ENCODE measurements around the gene MRPL46.
"Not testable (repeated sequence)": the region's sequence is repeated elsewhere in the genome, so short reads cannot be mapped to it uniquely, and the experiment has no call there.

MRPL46 gene

GRCh38 chr15:88477904-88478303, 10.7 kb upstream of the MRPL46 start:
- no peak for DNase-seq

- no peak for DNase-seq
These were observed 9.9 kb upstream of the MRPL46 start for GRCh38 chr15:88477126-88477525.

- peak; percentile 14 for DNase-seq
These were observed 9.5 kb upstream of the MRPL46 start for GRCh38 chr15:88476635-88477060.

- not testable (repeated sequence) for DNase-seq
These were observed 6.6 kb upstream of the MRPL46 start for GRCh38 chr15:88473661-88474293.

- no peak for DNase-seq
These were observed 5.0 kb upstream of the MRPL46 start for GRCh38 chr15:88472225-88472624.

- no peak for DNase-seq
These were observed 3.6 kb upstream of the MRPL46 start for GRCh38 chr15:88470625-88471372.

- DNase-seq, result no peak
These were observed 2.1 kb upstream of the MRPL46 start for GRCh38 chr15:88469321-88469720.

- not testable (repeated sequence) for DNase-seq
These were observed 1.5 kb upstream of the MRPL46 start for GRCh38 chr15:88468721-88469120.

GRCh38 chr15:88467935-88468528, 844 bp upstream of the MRPL46 start:
- DNase-seq, result no peak

- DNase-seq, result no peak
These were observed 1.5 kb downstream of the MRPL46 start for GRCh38 chr15:88465633-88466224.

GRCh38 chr15:88463870-88464532, 3.2 kb downstream of the MRPL46 start:
- no peak for DNase-seq

- no peak for DNase-seq
These were observed 10.5 kb downstream of the MRPL46 start for GRCh38 chr15:88456733-88457132.

GRCh38 chr15:88454867-88455810, 12.0 kb downstream of the MRPL46 start:
- DNase-seq, result peak; percentile 56

GRCh38 chr15:88454236-88454635, 13.0 kb downstream of the MRPL46 start:
- no peak for DNase-seq

- no peak for DNase-seq
These were observed 13.5 kb downstream of the MRPL46 start for GRCh38 chr15:88453651-88454050.

GRCh38 chr15:88450125-88450798, 16.9 kb downstream of the MRPL46 start:
- DNase-seq, result peak; percentile 42

GRCh38 chr15:88449581-88449980, 17.6 kb downstream of the MRPL46 start:
- no peak for DNase-seq

- DNase-seq, result no peak
These were observed 18.2 kb downstream of the MRPL46 start for GRCh38 chr15:88448991-88449461.

GRCh38 chr15:88447741-88448140, 19.4 kb downstream of the MRPL46 start:
- no peak for DNase-seq

GRCh38 chr15:88447206-88447605, 20.0 kb downstream of the MRPL46 start:
- DNase-seq, result no peak

- DNase-seq, result no peak
These were observed 26.0 kb downstream of the MRPL46 start for GRCh38 chr15:88441076-88441730.
